ENCODE measurements around the gene PRPH2. TPM values are rescaled to one million over a fixed set of nuclear protein-coding genes. Genes with fewer than 3 reads are reported as not detected.
A peak's percentile ranks its signal among the peaks of the same experiment; 100 is the strongest.

PRPH2 gene
- total and polyA plus RNA-seq, 2 of the 13 experiments (the other 11 are each of a cell fraction or from before 2014, with no cell fraction given), result 0.03 to 0.04 TPM

DNA sequence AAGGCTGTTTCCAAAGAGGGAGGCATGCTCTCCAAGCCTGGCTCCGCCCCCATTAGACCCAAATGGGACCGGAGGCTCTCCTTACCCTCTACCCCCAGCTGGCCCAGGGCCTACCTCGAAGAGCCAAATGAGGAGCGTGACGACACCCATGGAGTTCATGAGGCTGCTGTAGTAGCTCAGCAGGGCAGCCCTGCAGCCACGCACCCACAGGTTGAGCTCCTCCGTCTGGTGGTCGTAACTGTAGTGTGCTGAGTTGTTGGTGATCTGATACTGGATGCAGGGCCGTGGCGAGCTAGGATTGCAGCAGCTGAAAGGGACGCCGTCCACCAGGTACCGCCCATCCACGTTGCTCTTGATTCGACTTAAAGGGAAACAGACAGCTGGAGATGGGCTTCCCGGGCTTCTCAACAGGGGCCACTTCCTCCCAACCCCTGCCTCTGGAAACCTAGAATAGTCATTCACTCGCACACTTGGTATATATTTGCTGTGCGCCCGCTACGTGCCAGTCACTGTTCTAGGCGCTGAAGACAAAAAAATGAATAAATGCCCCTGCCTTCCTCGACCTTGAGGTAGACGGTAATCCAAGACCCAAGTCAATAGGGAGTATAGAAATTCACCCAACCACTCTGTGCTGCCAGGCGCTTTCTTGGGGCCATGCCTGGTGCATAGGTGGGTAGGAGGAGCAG, 18.0 kb downstream of the PRPH2 start:
- peak overlapping the region; percentile 87 for H2AFZ ChIP-seq (ENCODE audit: low read length)
- H3K4me3 ChIP-seq (replicated peaks in 1 of 3; ENCODE audit: insufficient read depth in 1 of 3, low read depth in 2 of 3, low read length in 3 of 3), result peak overlapping the region; percentile 47 to 70 (median 53)
- FAIRE-seq (no peak), ATAC-seq (peak; percentile 67), DNase-seq (ENCODE audit: low spot score) (peak; percentile 14)
- no peaks in the 10 kb centered on the region for H3K9me3 ChIP-seq (ENCODE audit: low read length)
- H3K36me3 ChIP-seq (replicated peaks in 1 of 2; ENCODE audit: control insufficient read depth in 1 of 2, insufficient read depth in 2 of 2, low read length in 2 of 2), result no peaks in the 10 kb centered on the region
- in situ Hi-C loops (cut with HindIII; ENCODE audit: extremely low pct_ligation_motif_present, low pct_unique_long_range_greater_than_20kb), result no loop called here
- WGBS (ENCODE audit: low lambda C conversion rate), result 34% methylated on average over 22 of the region's 24 CpGs
- no TSS peak for BruUV-seq (replicated peaks)
- no peaks in the 10 kb centered on the region for H3K79me2 ChIP-seq (ENCODE audit: insufficient read depth, low read length)
- H4K20me1 ChIP-seq (ENCODE audit: insufficient read depth, low read length), result no peaks in the 10 kb centered on the region
- H3K27me3 ChIP-seq (ENCODE audit: control insufficient read depth in 1 of 2, insufficient read depth in 2 of 2, low read length in 2 of 2), result no peaks in the 10 kb centered on the region; a peak in 1 of 5 replicates
- peak overlapping the region; percentile 88 for H3K4me2 ChIP-seq (ENCODE audit: low read depth, low read length)
- intact Hi-C loops (cut with micrococcal nuclease; ENCODE audit: unreplicated experiment), result loop anchor here (1.0 kb wide), 1 partner anchor 37 kb away; no protein-coding TSS in a partner anchor
- H3K9ac ChIP-seq (ENCODE audit: insufficient read depth, low read depth, low read length), result peak overlapping the region; percentile 19; the same call in 1 of the 2 replicates
- no peak overlapping the region for H3K27ac ChIP-seq (ENCODE audit: extremely low read length, insufficient read depth, low read length)
- POLR2A ChIA-PET, result interaction anchor here (1.2 to 1.5 kb wide), 4 partner anchors 12 to 78 kb away, joined by 4 to 5 read pairs (median 4); partner anchors contain the start of gene TBCC
- H3K4me1 ChIP-seq (ENCODE audit: insufficient read depth, low read length), result peaks cover 13% of the 10 kb centered on the region; the same call in 1 of the 2 replicates
- CTCF ChIA-PET (ENCODE audit: low intra/inter-chr PET ratio, low total read pairs), result no interaction called here
- TF ChIP-seq, protein P1, sequence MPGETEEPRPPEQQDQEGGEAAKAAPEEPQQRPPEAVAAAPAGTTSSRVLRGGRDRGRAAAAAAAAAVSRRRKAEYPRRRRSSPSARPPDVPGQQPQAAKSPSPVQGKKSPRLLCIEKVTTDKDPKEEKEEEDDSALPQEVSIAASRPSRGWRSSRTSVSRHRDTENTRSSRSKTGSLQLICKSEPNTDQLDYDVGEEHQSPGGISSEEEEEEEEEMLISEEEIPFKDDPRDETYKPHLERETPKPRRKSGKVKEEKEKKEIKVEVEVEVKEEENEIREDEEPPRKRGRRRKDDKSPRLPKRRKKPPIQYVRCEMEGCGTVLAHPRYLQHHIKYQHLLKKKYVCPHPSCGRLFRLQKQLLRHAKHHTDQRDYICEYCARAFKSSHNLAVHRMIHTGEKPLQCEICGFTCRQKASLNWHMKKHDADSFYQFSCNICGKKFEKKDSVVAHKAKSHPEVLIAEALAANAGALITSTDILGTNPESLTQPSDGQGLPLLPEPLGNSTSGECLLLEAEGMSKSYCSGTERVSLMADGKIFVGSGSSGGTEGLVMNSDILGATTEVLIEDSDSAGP (CRISPR knock-in tag; IDR thresholded peaks at IDR 0.05; ENCODE audit: borderline replicate concordance), result peak; percentile 93
- no peak for TF ChIP-seq TARDBP (CRISPR knock-in tag; IDR thresholded peaks at IDR 0.05)
- no peak for TF ChIP-seq ZKSCAN8 (CRISPR knock-in tag; IDR thresholded peaks at IDR 0.05; ENCODE audit: borderline replicate concordance)
- TF ChIP-seq MXI1 (IDR thresholded peaks at IDR 0.05; ENCODE audit: borderline replicate concordance, low read depth, low read length), result no peak
- peak; percentile 37; the same call in 1 of the 2 replicates for TF ChIP-seq PHF8 (CRISPR knock-in tag; IDR thresholded peaks at IDR 0.05)
- TF ChIP-seq ZNF230 (CRISPR knock-in tag; IDR thresholded peaks at IDR 0.05), result 0 out of 2 replicates have a peak, but pooled peaks have one; percentile 37
- no peak for TF ChIP-seq HDAC6 (IDR thresholded peaks at IDR 0.05; ENCODE audit: low read depth, low read length)
- no peak for TF ChIP-seq PREB (CRISPR knock-in tag; IDR thresholded peaks at IDR 0.05)
- 0 out of 2 replicates have a peak, but pooled peaks have one; percentile 28 for TF ChIP-seq ATF7-NPFF (CRISPR knock-in tag; IDR thresholded peaks at IDR 0.05; ENCODE audit: low read depth)
- peak; percentile 69; the same call in 1 of the 2 replicates for TF ChIP-seq SNAPC4 (CRISPR knock-in tag; IDR thresholded peaks at IDR 0.05)
- no peak for TF ChIP-seq MEF2D (CRISPR knock-in tag; IDR thresholded peaks at IDR 0.05)
- no peak for TF ChIP-seq KDM2A (CRISPR knock-in tag; IDR thresholded peaks at IDR 0.05; ENCODE audit: borderline replicate concordance, low read depth)
- TF ChIP-seq ZNF781 (CRISPR knock-in tag; IDR thresholded peaks at IDR 0.05; ENCODE audit: borderline replicate concordance, not compliant biosample characterization), result no peak
- no peak for TF ChIP-seq AGO1 (IDR thresholded peaks at IDR 0.05; ENCODE audit: low read depth, low read length, poor library complexity, severe bottlenecking)
- no peak for TF ChIP-seq GATA4 (IDR thresholded peaks at IDR 0.05; ENCODE audit: borderline replicate concordance, low read depth)
